GM12864 (cell line): ENCODE data around the gene MAST4.

Source experiments
- DNase-seq: peaks from one replicate; pipeline ENCODE4 v3.0.0-alpha.2; 2011; ENCODE audit warnings: low read depth
- H3K4me3 ChIP-seq: 2 replicates; pipeline ENCODE4 v1.5.1; 2011; ENCODE audit warnings: mild to moderate bottlenecking, low read depth, low read length, control low read depth
- TF ChIP-seq, protein P1 (sequence below): IDR thresholded peaks from 2 replicates; pipeline ENCODE4 v1.5.1; 2011; ENCODE audit warnings: low read depth, mild to moderate bottlenecking, moderate library complexity, low read length, control low read depth, inconsistent platforms; ENCODE audit errors: missing control alignments

Gene MAST4

DNA sequence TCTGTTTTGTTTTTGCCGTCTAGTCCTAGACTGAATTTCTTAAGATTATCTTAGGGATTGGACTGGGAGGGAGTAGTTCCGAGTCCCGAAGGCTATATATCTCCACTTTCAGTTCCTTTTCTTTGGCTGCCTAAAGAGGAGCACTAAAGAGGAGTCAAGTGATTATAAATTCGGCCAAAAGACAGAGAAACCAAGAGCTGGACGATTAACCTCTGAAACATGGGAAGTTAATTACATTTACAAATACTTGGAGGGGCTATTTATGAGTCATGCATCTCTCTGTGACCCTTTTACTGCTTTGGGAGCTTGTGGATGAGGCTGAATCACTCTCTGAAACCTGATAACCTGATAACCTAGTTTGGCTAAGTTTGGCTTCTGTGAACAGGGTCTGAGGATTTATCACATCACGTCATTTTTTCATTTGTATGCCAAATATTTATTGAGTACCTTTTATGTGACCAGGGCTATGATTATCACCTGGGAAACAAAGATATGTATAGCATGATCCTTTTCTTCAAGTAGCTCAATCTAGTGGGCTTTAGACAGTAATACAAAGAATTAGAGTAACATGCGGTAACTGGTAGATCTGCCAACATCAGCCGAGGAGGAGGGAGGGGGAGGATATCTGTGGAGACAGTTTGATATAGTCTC lies 419.5 kb downstream of the MAST4 start:
- no peak for DNase-seq
- TF ChIP-seq, protein P1, sequence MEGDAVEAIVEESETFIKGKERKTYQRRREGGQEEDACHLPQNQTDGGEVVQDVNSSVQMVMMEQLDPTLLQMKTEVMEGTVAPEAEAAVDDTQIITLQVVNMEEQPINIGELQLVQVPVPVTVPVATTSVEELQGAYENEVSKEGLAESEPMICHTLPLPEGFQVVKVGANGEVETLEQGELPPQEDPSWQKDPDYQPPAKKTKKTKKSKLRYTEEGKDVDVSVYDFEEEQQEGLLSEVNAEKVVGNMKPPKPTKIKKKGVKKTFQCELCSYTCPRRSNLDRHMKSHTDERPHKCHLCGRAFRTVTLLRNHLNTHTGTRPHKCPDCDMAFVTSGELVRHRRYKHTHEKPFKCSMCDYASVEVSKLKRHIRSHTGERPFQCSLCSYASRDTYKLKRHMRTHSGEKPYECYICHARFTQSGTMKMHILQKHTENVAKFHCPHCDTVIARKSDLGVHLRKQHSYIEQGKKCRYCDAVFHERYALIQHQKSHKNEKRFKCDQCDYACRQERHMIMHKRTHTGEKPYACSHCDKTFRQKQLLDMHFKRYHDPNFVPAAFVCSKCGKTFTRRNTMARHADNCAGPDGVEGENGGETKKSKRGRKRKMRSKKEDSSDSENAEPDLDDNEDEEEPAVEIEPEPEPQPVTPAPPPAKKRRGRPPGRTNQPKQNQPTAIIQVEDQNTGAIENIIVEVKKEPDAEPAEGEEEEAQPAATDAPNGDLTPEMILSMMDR: no peak
- H3K4me3 ChIP-seq: no peak overlapping the region

DNA sequence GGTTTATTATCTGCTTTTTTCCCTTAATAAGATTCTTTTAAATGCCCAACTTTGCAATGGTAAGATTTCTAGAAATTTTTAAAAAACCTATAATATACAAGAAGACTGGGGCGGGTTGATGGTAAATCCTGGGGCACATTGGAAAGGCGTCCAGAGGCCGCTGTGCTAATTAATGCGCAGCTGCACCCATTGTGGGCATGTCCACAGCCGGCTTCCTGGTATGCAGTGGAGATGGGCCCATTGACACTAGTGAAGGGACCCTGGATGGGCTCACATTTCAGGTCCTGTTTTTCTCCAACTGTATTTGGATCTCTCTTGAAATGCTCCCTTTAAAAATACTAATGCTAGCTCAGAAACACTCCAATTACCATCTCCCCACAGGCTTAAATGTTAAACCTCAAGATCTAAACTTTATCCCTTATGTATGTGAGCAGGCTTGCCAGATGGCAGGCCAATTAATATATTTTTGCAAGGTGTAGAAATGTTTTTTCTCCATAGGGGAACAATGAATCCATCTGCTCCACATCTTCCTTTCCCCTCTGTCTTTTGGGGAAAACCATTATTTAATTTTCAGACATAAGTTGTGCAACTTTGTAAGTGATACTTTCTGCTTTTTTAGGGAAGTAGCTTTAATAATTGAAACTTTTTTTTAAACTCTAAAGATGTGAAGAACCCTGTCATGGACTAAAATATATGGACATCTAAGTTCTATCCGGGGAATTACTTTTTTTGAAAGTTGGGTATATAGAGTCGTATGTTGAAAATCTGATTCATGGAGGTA lies 423.1 kb downstream of the MAST4 start:
- TF ChIP-seq, protein P1: no peak
- DNase-seq: no peak

DNA sequence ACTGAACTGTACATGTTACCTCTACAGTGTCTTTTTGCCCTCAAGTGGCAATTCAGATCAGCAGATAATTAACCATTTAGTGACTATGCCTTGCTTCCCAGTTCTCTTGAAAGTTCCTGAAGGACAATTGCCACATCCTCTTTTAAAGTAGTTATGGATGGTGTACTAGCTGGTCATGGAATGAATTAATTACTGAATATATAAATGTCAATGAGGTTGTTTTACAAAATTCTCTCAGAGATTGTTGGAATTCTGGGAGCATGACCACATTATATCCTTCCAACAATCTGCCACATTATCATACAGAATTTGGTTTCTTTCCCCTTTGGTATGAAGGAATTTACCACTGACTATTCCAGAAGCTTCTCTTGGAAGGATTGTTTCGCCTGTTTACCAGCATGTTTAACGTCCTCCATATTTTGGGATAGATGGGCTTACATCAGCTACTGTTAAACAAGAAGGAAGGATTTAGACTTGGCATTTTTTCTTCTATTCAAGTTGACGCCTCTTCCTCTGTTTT lies 424.0 kb downstream of the MAST4 start:
- H3K4me3 ChIP-seq: no peak overlapping the region
- TF ChIP-seq, protein P1: no peak
- no peak for DNase-seq

More for the DNA sequence above, 423.1 kb downstream of the MAST4 start:
- H3K4me3 ChIP-seq: no peak overlapping the region

DNA sequence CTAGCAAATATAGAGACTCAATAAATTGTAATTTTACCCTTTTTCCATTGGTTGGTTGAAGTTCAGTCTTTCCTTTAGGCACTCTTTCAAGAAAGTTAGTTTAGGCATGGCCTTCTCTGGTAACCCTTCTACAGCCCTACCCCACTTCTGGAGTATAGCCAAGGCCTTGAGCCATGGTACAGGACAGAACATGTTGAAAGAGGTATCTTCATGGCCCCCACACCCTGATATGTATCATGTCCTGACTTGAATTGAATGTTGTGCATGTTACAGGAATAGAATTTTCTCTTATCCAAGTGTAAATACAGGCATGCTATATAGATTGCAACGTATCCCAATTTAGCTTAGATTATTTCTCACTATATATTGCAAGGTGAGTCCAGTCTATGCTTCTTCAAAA lies 424.8 kb downstream of the MAST4 start:
- DNase-seq: no peak
- TF ChIP-seq, protein P1: no peak
- H3K4me3 ChIP-seq: no peak overlapping the region

DNA sequence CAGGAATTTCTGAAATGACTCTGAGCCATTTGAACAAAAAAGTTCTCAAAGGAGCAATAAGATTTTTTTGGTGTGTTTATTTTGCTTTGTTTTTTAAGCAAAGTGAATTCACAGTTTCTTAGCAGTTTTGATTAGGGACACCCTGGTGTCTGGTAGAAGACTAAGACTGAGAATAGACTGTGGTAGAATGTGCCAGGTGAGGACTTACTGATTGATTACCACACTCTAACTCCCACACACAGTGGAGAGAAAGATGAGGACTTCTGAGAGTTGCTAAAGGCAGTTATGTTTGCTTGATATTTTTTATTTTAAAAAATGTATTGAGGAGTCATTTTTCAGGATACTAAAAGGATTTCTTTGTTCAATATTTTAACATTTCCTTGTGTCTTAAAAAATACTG lies 425.3 kb downstream of the MAST4 start:
- TF ChIP-seq, protein P1: no peak
- no peak overlapping the region for H3K4me3 ChIP-seq
- no peak for DNase-seq

DNA sequence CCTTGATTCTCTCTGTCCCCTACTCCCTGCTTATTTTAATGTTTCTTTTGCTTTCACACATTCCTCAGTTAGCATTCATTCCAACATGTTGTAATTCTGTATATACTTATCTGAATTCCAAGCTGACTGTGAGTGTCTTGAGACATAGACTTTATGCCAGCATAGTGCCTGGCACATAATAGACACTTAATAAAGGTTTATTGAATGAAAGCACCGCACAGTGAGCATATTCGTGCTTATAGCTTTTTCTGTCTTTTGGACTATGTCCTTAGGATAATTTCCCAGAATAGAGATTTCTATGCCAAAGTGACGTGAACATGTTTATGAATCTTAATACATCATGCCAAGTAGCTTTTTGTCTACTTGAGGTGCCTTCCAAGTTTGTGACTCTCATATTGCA lies 425.8 kb downstream of the MAST4 start:
- H3K4me3 ChIP-seq: no peak overlapping the region
- no peak for DNase-seq
- TF ChIP-seq, protein P1: no peak
